Measurements from ENCODE around the gene DLK2. TPM values are rescaled to one million over a fixed set of nuclear protein-coding genes. Genes with fewer than 3 reads are reported as not detected.

The DLK2 gene
- total and polyA plus RNA-seq, 2 of the 13 experiments (the other 11 are each of a cell fraction or from before 2014, with no cell fraction given), result 1.2 to 3.8 TPM

DNA sequence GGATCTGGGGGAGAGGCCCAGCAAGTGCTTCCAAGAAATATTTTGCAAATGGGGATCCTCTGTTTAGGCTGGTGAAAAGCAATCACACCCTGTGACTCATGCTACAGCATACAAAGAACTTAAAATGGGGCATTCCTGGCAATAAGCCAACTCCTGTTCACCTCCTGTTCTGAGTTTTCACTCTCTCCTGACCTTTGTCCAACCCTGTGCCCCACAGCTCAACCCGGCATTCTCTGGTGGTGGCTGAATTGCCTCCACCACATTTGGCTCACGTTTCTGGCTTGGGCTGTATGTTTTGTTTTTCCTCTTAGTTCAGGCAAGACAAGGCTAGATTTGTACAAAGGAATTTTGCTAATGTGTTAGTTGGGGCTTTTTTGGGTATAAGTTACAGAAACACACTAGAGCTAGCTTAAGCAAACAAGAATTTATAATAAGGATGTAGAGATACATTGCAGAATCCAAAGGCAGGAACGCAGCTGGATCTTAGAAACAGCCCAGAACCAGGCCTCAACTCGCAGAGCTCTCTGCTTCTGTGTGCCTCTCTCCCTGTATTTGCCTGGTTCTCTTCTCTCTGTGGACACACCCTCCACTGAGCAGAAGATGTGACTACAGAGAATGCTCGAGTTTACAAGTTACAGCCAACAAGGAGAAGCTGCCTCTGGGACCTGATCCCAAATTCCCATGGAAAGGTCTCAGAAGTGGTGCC, 18.6 kb downstream of the DLK2 start (continued):
- TF ChIP-seq ZNF749 (CRISPR knock-in tag; IDR thresholded peaks at IDR 0.05; ENCODE audit: borderline replicate concordance), result no peak
- TF ChIP-seq, protein P1, sequence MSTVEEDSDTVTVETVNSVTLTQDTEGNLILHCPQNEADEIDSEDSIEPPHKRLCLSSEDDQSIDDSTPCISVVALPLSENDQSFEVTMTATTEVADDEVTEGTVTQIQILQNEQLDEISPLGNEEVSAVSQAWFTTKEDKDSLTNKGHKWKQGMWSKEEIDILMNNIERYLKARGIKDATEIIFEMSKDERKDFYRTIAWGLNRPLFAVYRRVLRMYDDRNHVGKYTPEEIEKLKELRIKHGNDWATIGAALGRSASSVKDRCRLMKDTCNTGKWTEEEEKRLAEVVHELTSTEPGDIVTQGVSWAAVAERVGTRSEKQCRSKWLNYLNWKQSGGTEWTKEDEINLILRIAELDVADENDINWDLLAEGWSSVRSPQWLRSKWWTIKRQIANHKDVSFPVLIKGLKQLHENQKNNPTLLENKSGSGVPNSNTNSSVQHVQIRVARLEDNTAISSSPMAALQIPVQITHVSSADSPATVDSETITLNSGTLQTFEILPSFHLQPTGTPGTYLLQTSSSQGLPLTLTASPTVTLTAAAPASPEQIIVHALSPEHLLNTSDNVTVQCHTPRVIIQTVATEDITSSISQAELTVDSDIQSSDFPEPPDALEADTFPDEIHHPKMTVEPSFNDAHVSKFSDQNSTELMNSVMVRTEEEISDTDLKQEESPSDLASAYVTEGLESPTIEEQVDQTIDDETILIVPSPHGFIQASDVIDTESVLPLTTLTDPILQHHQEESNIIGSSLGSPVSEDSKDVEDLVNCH (CRISPR knock-in tag; IDR thresholded peaks at IDR 0.05), result no peak
- TF ChIP-seq ZNF678 (CRISPR knock-in tag; IDR thresholded peaks at IDR 0.05), result no peak
- peak; percentile 69; the same call in 1 of the 2 replicates for TF ChIP-seq ETV5 (CRISPR knock-in tag; IDR thresholded peaks at IDR 0.05; ENCODE audit: borderline replicate concordance)
- TF ChIP-seq, protein P2, sequence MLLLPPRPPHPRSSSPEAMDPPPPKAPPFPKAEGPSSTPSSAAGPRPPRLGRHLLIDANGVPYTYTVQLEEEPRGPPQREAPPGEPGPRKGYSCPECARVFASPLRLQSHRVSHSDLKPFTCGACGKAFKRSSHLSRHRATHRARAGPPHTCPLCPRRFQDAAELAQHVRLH (CRISPR knock-in tag; IDR thresholded peaks at IDR 0.05; ENCODE audit: borderline replicate concordance, low read depth), result no peak
- no peak for TF ChIP-seq PHB2 (IDR thresholded peaks at IDR 0.05; ENCODE audit: partially characterized antibody)
- TF ChIP-seq, protein P3, sequence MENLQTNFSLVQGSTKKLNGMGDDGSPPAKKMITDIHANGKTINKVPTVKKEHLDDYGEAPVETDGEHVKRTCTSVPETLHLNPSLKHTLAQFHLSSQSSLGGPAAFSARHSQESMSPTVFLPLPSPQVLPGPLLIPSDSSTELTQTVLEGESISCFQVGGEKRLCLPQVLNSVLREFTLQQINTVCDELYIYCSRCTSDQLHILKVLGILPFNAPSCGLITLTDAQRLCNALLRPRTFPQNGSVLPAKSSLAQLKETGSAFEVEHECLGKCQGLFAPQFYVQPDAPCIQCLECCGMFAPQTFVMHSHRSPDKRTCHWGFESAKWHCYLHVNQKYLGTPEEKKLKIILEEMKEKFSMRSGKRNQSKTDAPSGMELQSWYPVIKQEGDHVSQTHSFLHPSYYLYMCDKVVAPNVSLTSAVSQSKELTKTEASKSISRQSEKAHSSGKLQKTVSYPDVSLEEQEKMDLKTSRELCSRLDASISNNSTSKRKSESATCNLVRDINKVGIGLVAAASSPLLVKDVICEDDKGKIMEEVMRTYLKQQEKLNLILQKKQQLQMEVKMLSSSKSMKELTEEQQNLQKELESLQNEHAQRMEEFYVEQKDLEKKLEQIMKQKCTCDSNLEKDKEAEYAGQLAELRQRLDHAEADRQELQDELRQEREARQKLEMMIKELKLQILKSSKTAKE (CRISPR knock-in tag; IDR thresholded peaks at IDR 0.05; ENCODE audit: borderline replicate concordance), result no peak
- TF ChIP-seq, protein P4, sequence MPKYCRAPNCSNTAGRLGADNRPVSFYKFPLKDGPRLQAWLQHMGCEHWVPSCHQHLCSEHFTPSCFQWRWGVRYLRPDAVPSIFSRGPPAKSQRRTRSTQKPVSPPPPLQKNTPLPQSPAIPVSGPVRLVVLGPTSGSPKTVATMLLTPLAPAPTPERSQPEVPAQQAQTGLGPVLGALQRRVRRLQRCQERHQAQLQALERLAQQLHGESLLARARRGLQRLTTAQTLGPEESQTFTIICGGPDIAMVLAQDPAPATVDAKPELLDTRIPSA (CRISPR knock-in tag; IDR thresholded peaks at IDR 0.05; ENCODE audit: borderline replicate concordance), result no peak
- peak; percentile 33; the same call in 1 of the 2 replicates for TF ChIP-seq FOXJ3 (CRISPR knock-in tag; IDR thresholded peaks at IDR 0.05; ENCODE audit: borderline replicate concordance)
- TF ChIP-seq NR1H2 (CRISPR knock-in tag; IDR thresholded peaks at IDR 0.05; ENCODE audit: borderline replicate concordance, low read depth), result no peak
- peak; percentile 57; the same call in 1 of the 2 replicates for TF ChIP-seq JUN (CRISPR knock-in tag; IDR thresholded peaks at IDR 0.05)
- TF ChIP-seq EEA1 (CRISPR knock-in tag; IDR thresholded peaks at IDR 0.05; ENCODE audit: borderline replicate concordance), result no peak
- 0 out of 2 replicates have a peak, but pooled peaks have one; percentile 46 for TF ChIP-seq HIVEP1 (CRISPR knock-in tag; IDR thresholded peaks at IDR 0.05)
- TF ChIP-seq MAZ (IDR thresholded peaks at IDR 0.05; ENCODE audit: borderline replicate concordance, low read depth, low read length), result no peak
- 0 out of 2 replicates have a peak, but pooled peaks have one; percentile 40 for TF ChIP-seq MAZ (CRISPR knock-in tag; IDR thresholded peaks at IDR 0.05; ENCODE audit: low read depth)
- TF ChIP-seq ZNF598 (CRISPR knock-in tag; IDR thresholded peaks at IDR 0.05; ENCODE audit: borderline replicate concordance), result no peak
- TF ChIP-seq ZNF138 (CRISPR knock-in tag; IDR thresholded peaks at IDR 0.05; ENCODE audit: low read depth), result no peak
- TF ChIP-seq KLF9 (CRISPR knock-in tag; IDR thresholded peaks at IDR 0.05; ENCODE audit: low read depth), result no peak
- TF ChIP-seq HCFC1 (IDR thresholded peaks at IDR 0.05; ENCODE audit: low read depth, low read length), result no peak
- TF ChIP-seq ZMYM2 (CRISPR knock-in tag; IDR thresholded peaks at IDR 0.05), result peak; percentile 50; the same call in 1 of the 2 replicates
- TF ChIP-seq ZNF30 (CRISPR knock-in tag; IDR thresholded peaks at IDR 0.05), result no peak
